Right atrium auricular region (tissue), 2 donors: ENCODE results near the gene KIF18B. TPM values are rescaled to one million over a fixed set of nuclear protein-coding genes. Genes with fewer than 3 reads are reported as not detected.

Experiments
- DNase-seq: peaks from one replicate; pipeline ENCODE4 v3.0.0-alpha.2; 2019; ENCODE audit warnings: low spot score
- H3K27ac ChIP-seq, 2 donors: fragments of 200-600 bp; sonication (generic); 1 replicate in 1 of 2; 2 replicates in 1 of 2; pipeline ENCODE4 v1.5.1; 2016 to 2019
- H3K27me3 ChIP-seq, 2 donors: fragments of 200-600 bp; sonication (generic); one replicate each; pipeline versions ENCODE4 v1.5.1 to v1.6.0; 2017 to 2019
- H3K36me3 ChIP-seq: fragments of 200-600 bp; sonication (generic); one replicate; pipeline ENCODE4 v1.5.1; 2016
- H3K4me1 ChIP-seq, 2 donors: fragments of 200-600 bp; sonication (generic); one replicate each; pipeline versions ENCODE4 v1.5.1 to v1.6.0; 2017 to 2019
- H3K4me3 ChIP-seq, 2 donors: fragments of 200-600 bp; sonication (generic); 1 replicate in 1 of 2; 2 replicates in 1 of 2; pipeline ENCODE4 v1.5.1; 2017 to 2019; ENCODE audit warnings: mild to moderate bottlenecking in 1 of 2, moderate library complexity in 1 of 2
- H3K9me3 ChIP-seq, 2 donors: fragments of 200-600 bp; sonication (generic); one replicate each; pipeline ENCODE4 v1.5.1; 2019
- CTCF ChIP-seq, 2 donors: fragments of 200-600 bp; sonication (generic); IDR thresholded peaks; one replicate each; pipeline ENCODE4 v1.5.1; 2019; ENCODE audit warnings: antibody characterized with exemption in 2 of 2
- total RNA-seq, 2 donors: library from RNA; depleted of rRNA; stranded (reverse); fragments of >200 nt; gene quantifications; one replicate each; pipeline ENCODE4 v1.1.0, GENCODE V29; 2016

The KIF18B gene
- total RNA-seq, 2 donors from 2014 or later: 0.12 to 0.44 TPM

- Histone ChIP-seq H3K4me1 (peaks cover 0 to 40% of the 10 kb centered on the region in 2 donors), H3K27me3 (no peaks in the 10 kb centered on the region), H3K27ac (no peak overlapping the region), H3K36me3 (no peaks in the 10 kb centered on the region), H3K9me3 (no peaks in the 10 kb centered on the region), H3K4me3 (no peak overlapping the region)
- DNase-seq: no peak
- TF ChIP-seq CTCF (IDR thresholded peaks at IDR 0.05): no peak
These were observed 25.4 kb upstream of the KIF18B start for GRCh38 chr17:44972953-44973352.

- H3K27me3 ChIP-seq: peaks cover 5 to 8% of the 10 kb centered on the region in 2 donors
These were observed 24.4 kb upstream of the KIF18B start for GRCh38 chr17:44971776-44972483.

GRCh38 chr17:44970136-44970741, 22.7 kb upstream of the KIF18B start:
- Histone ChIP-seq H3K27me3 (peaks cover 8 to 22% of the 10 kb centered on the region in 2 donors), H3K4me3 (peak overlapping the region; percentile 40 to 58), H3K27ac (peak overlapping the region; percentile 69 to 78), H3K4me1 (peaks cover 0 to 41% of the 10 kb centered on the region in 2 donors), H3K9me3 (no peaks in the 10 kb centered on the region), H3K36me3 (no peaks in the 10 kb centered on the region)
- TF ChIP-seq CTCF (IDR thresholded peaks at IDR 0.05): no peak
- DNase-seq: no peak

More at GRCh38 chr17:44971776-44972483, 24.4 kb upstream of the KIF18B start:
- no peaks in the 10 kb centered on the region for H3K9me3 ChIP-seq
- TF ChIP-seq CTCF (IDR thresholded peaks at IDR 0.05): no peak
- no peak for DNase-seq
- H3K36me3 ChIP-seq: no peaks in the 10 kb centered on the region
- H3K4me3 ChIP-seq: no peak overlapping the region
- H3K27ac ChIP-seq: no peak overlapping the region
- H3K4me1 ChIP-seq: peaks cover 0 to 39% of the 10 kb centered on the region in 2 donors

GRCh38 chr17:44969144-44969780, 21.7 kb upstream of the KIF18B start:
- H3K27ac ChIP-seq: no peak overlapping the region

More at GRCh38 chr17:44969144-44969780, 21.7 kb upstream of the KIF18B start:
- Histone ChIP-seq H3K9me3 (no peaks in the 10 kb centered on the region), H3K4me3 (no peak overlapping the region), H3K36me3 (no peaks in the 10 kb centered on the region), H3K27me3 (peaks cover 8 to 22% of the 10 kb centered on the region in 2 donors), H3K4me1 (peaks cover 0 to 41% of the 10 kb centered on the region in 2 donors)
- DNase-seq: no peak
- no peak for TF ChIP-seq CTCF (IDR thresholded peaks at IDR 0.05)
